Neural crest cell (in vitro differentiated cells): ENCODE data around the gene SPAG9. TPM values are rescaled to one million over a fixed set of nuclear protein-coding genes. Genes with fewer than 3 reads are reported as not detected.
"Not testable (repeated sequence)": the region's sequence is repeated elsewhere in the genome, so short reads cannot be mapped to it uniquely, and the experiment has no call there.

ENCODE experiments used
- DNase-seq: peaks from one replicate; pipeline ENCODE4 v3.0.0; 2021; ENCODE audit warnings: low read depth, mixed read lengths, low spot score
- H3K27ac Mint-ChIP-seq: one replicate; pipeline ENCODE4 v1.8.0; 2021; ENCODE audit warnings: mild to moderate bottlenecking, mixed read lengths; ENCODE audit not compliant: unreplicated experiment
- H3K27me3 Mint-ChIP-seq: 2 replicates; pipeline ENCODE4 v1.8.0; 2021; ENCODE audit warnings: low read depth, mild to moderate bottlenecking, mixed read lengths
- H3K36me3 Mint-ChIP-seq: 2 replicates; pipeline ENCODE4 v1.8.0; 2021; ENCODE audit warnings: low read depth, mild to moderate bottlenecking, mixed read lengths
- H3K4me1 Mint-ChIP-seq: 2 replicates; pipeline ENCODE4 v1.8.0; 2021; ENCODE audit warnings: mixed read lengths
- H3K4me3 Mint-ChIP-seq: one replicate; pipeline ENCODE4 v1.8.0; 2021; ENCODE audit warnings: mild to moderate bottlenecking, mixed read lengths
- H3K9me3 Mint-ChIP-seq: 2 replicates; pipeline ENCODE4 v1.8.0; 2021; ENCODE audit warnings: mixed read lengths
- CTCF ChIP-seq: fragments of 200-600 bp; sonication (generic); conservative IDR thresholded peaks from 2 replicates; pipeline ENCODE4 v1.5.0; 2021; ENCODE audit warnings: antibody characterized with exemption, mild to moderate bottlenecking
- total RNA-seq: library from RNA; stranded (reverse); gene quantifications from 2 replicates; pipeline ENCODE4 v1.2.1, GENCODE V29; 2021

Gene SPAG9
- total RNA-seq, 1 donor from 2014 or later: 116 TPM

GRCh38 chr17:50943575-50943933, 177.1 kb downstream of the SPAG9 start:
- H3K27ac Mint-ChIP-seq: peak overlapping the region; percentile 59
- TF ChIP-seq CTCF: no peak

GRCh38 chr17:50941676-50942048, 179.0 kb downstream of the SPAG9 start:
- DNase-seq, H3K9me3 Mint-ChIP-seq, H3K27me3 Mint-ChIP-seq, H3K4me3 Mint-ChIP-seq, H3K36me3 Mint-ChIP-seq: not testable (repeated sequence)
- peak overlapping the region; percentile 43 for H3K27ac Mint-ChIP-seq
- H3K4me1 Mint-ChIP-seq: peaks cover 49% of the 10 kb centered on the region

More at GRCh38 chr17:50943575-50943933, 177.1 kb downstream of the SPAG9 start:
- Mint-ChIP-seq H3K27me3 (no peaks in the 10 kb centered on the region), H3K36me3 (no peaks in the 10 kb centered on the region), H3K4me3 (peak overlapping the region; percentile 65), H3K4me1 (peaks cover 60% of the 10 kb centered on the region), H3K9me3 (no peaks in the 10 kb centered on the region)
- DNase-seq: no peak

GRCh38 chr17:50939795-50940684, 180.6 kb downstream of the SPAG9 start:
- Mint-ChIP-seq H3K4me3 (peak overlapping the region; percentile 23), H3K36me3 (no peaks in the 10 kb centered on the region), H3K27me3 (no peaks in the 10 kb centered on the region), H3K27ac (peak overlapping the region; percentile 62), H3K9me3 (no peaks in the 10 kb centered on the region), H3K4me1 (peaks cover 46% of the 10 kb centered on the region)
- no peak for DNase-seq
- TF ChIP-seq CTCF: no peak

- H3K27ac Mint-ChIP-seq: no peak overlapping the region
Measured at GRCh38 chr17:50939542-50939794, 181.2 kb downstream of the SPAG9 start.

GRCh38 chr17:50938821-50939541, 181.7 kb downstream of the SPAG9 start:
- H3K27ac Mint-ChIP-seq: peak overlapping the region; percentile 43
- no peaks in the 10 kb centered on the region for H3K36me3 Mint-ChIP-seq
- TF ChIP-seq CTCF: no peak
- no peaks in the 10 kb centered on the region for H3K27me3 Mint-ChIP-seq
- DNase-seq: no peak
- no peak overlapping the region for H3K4me3 Mint-ChIP-seq
- H3K4me1 Mint-ChIP-seq: peaks cover 45% of the 10 kb centered on the region
- H3K9me3 Mint-ChIP-seq: no peaks in the 10 kb centered on the region

More at GRCh38 chr17:50939542-50939794, 181.2 kb downstream of the SPAG9 start:
- peaks cover 46% of the 10 kb centered on the region for H3K4me1 Mint-ChIP-seq
- TF ChIP-seq CTCF: no peak
- H3K9me3 Mint-ChIP-seq: no peaks in the 10 kb centered on the region
- H3K27me3 Mint-ChIP-seq: no peaks in the 10 kb centered on the region
- DNase-seq: no peak
- no peaks in the 10 kb centered on the region for H3K36me3 Mint-ChIP-seq
- H3K4me3 Mint-ChIP-seq: no peak overlapping the region

- Mint-ChIP-seq H3K9me3 (no peaks in the 10 kb centered on the region), H3K27me3 (no peaks in the 10 kb centered on the region), H3K36me3 (no peaks in the 10 kb centered on the region), H3K4me1 (peaks cover 39% of the 10 kb centered on the region), H3K4me3 (no peak overlapping the region), H3K27ac (no peak overlapping the region)
- TF ChIP-seq CTCF: no peak
- DNase-seq: no peak
Measured at GRCh38 chr17:50935996-50936266, 184.7 kb downstream of the SPAG9 start.
